ENCODE data around the gene SLC25A30. TPM values are rescaled to one million over a fixed set of nuclear protein-coding genes. Genes with fewer than 3 reads are reported as not detected.

SLC25A30 gene, protein sequence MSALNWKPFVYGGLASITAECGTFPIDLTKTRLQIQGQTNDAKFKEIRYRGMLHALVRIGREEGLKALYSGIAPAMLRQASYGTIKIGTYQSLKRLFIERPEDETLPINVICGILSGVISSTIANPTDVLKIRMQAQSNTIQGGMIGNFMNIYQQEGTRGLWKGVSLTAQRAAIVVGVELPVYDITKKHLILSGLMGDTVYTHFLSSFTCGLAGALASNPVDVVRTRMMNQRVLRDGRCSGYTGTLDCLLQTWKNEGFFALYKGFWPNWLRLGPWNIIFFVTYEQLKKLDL
- total RNA-seq (10 to 100 TPM in 2 of 6 donors, 1 to 10 TPM in 4; 4.5 to 12.3 (median 8.3) TPM), polyA plus RNA-seq (1 to 10 TPM; 3.8 to 7.5 TPM)

GRCh38 chr13:45417790-45418534 is at the start of gene SLC25A30:
TSS of gene SLC25A30 (minus strand) at chr13:45418373. CDS start at chr13:45411425, 6,948 bp downstream.
- peak; percentile 90 to 97 (median 92) for DNase-seq
- H3K27me3 ChIP-seq: no peaks in the 10 kb centered on the region
- peaks cover 0 to 23% (median 11%) of the 10 kb centered on the region in 3 donors for H3K4me1 ChIP-seq
- intact Hi-C loops (cut with DNase I): loop anchor here in 1 of 3 donors (10.0 kb wide), 1 partner anchor 47 kb away; the partner anchor contains the start of gene COG3
- no peaks in the 10 kb centered on the region for H3K36me3 ChIP-seq
- WGBS, 2 donors: 0 to 1% methylated on average over 51 to 64 of the region's 64 CpGs
- peak within 1 kb of the TSS; percentile 77 to 93 (median 85) for H3K27ac ChIP-seq
- ATAC-seq: peak; percentile 85 to 95 (median 90)
- H3K4me3 ChIP-seq: peak within 1 kb of the TSS; percentile 59 to 86 (median 73)
- no peaks in the 10 kb centered on the region for H3K9me3 ChIP-seq
- TF ChIP-seq CTCF (IDR thresholded peaks at IDR 0.05): no peak
- no peak for FAIRE-seq

- WGBS, 2 donors: 23 to 26% methylated on average over 4 of the region's 4 CpGs
- Histone ChIP-seq H3K4me1 (peaks cover 23 to 46% (median 36%) of the 10 kb centered on the region in 3 donors), H3K4me3 (peak overlapping the region in 3 of 4 donors; percentile 61 to 94 (median 93)), H3K9me3 (no peaks in the 10 kb centered on the region), H3K36me3 (no peaks in the 10 kb centered on the region), H3K27me3 (no peaks in the 10 kb centered on the region), H3K27ac (peak overlapping the region in 1 of 4 donors; percentile 88)
- FAIRE-seq: no peak
- no peak for TF ChIP-seq CTCF (IDR thresholded peaks at IDR 0.05)
- intact Hi-C loops (cut with DNase I): loop anchor here in 1 of 3 donors (10.0 kb wide), 1 partner anchor 52 kb away; the partner anchor contains the start of gene SLC25A30
- ATAC-seq: no peak
- no peak for DNase-seq
Measured at GRCh38 chr13:45466359-45466758, 48.2 kb upstream of the SLC25A30 start.

GRCh38 chr13:45464687-45465453 is 46.7 kb upstream of the SLC25A30 start, which contains the start of gene COG3:
TSS of gene COG3 (plus strand) at chr13:45464939. CDS start at chr13:45465037, 98 bp downstream.
- Histone ChIP-seq H3K36me3 (no peaks in the 10 kb centered on the region), H3K9me3 (no peaks in the 10 kb centered on the region), H3K27me3 (no peaks in the 10 kb centered on the region), H3K27ac (peak within 1 kb of the TSS; percentile 82 to 95 (median 88)), H3K4me1 (peaks cover 23 to 41% (median 28%) of the 10 kb centered on the region in 3 donors), H3K4me3 (peak within 1 kb of the TSS; percentile 61 to 94 (median 88))
- peak in 3 of 4 donors; percentile 13 to 43 (median 31) for TF ChIP-seq CTCF (IDR thresholded peaks at IDR 0.05)
- FAIRE-seq (peak; percentile 94), DNase-seq (peak; percentile 94 to 96 (median 95)), ATAC-seq (peak; percentile 96 to 99 (median 98))
- WGBS, 2 donors: 0 to 1% methylated on average over 62 of the region's 63 CpGs
- intact Hi-C loops (cut with DNase I): loop anchor here in 1 of 3 donors (10.0 kb wide), 1 partner anchor 50 kb away; the partner anchor contains the start of gene SLC25A30

- no peak for FAIRE-seq
Measured at GRCh38 chr13:45464141-45464686, 46.0 kb upstream of the SLC25A30 start.

More at GRCh38 chr13:45464141-45464686, 46.0 kb upstream of the SLC25A30 start:
- Histone ChIP-seq H3K4me1 (peaks cover 22 to 34% (median 23%) of the 10 kb centered on the region in 3 donors), H3K36me3 (no peaks in the 10 kb centered on the region), H3K4me3 (peak overlapping the region; percentile 3 to 93 (median 72)), H3K9me3 (no peaks in the 10 kb centered on the region), H3K27ac (peak overlapping the region; percentile 82 to 95 (median 88)), H3K27me3 (no peaks in the 10 kb centered on the region)
- ATAC-seq: no peak
- peak in 2 of 6 donors; percentile 35 for DNase-seq
- intact Hi-C loops (cut with DNase I): loop anchor here in 1 of 3 donors (10.0 kb wide), 1 partner anchor 49 kb away; the partner anchor contains the start of gene SLC25A30
- 84 to 89% methylated on average over 9 of the region's 9 CpGs for WGBS, 2 donors
- no peak for TF ChIP-seq CTCF (IDR thresholded peaks at IDR 0.05)
